WI38 (cell line): ENCODE results near the gene KCNN2.
A peak's percentile ranks its signal among the peaks of the same experiment; 100 is the strongest.

Source experiments
- H3K4me3 ChIP-seq: 2 replicates; pipeline ENCODE4 v1.5.1; 2011; ENCODE audit warnings: low read depth, mild to moderate bottlenecking, control low read depth, low read length
- CTCF ChIP-seq: IDR thresholded peaks from 2 replicates; pipeline ENCODE4 v1.5.1; 2012; ENCODE audit warnings: low read depth, mild to moderate bottlenecking, control low read depth, low read length

The KCNN2 gene

GRCh38 chr5:114435220-114435481 lies 73.3 kb downstream of the KCNN2 start:
- H3K4me3 ChIP-seq: no peak overlapping the region
- no peak for TF ChIP-seq CTCF

GRCh38 chr5:114435885-114436299 lies 74.0 kb downstream of the KCNN2 start:
- TF ChIP-seq CTCF: no peak
- no peak overlapping the region for H3K4me3 ChIP-seq

DNA sequence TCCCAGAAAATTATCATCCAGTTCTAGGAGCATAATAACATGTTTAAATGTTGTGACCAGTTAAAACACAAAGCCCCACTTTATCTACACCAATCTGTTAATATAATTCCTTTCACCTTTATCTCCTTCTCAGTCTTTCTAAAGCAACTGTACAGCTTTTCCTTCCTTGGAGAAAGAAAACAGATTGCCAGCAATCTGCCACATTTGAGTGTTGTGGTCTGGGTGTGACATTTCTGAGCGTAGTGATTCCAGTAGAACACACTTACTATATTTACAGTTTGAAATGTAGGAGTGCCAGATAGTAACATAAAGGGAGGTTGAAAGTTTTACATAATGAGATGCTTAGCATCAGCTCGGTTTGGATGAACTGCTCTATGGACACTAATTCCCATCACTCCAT lies 76.1 kb downstream of the KCNN2 start:
- H3K4me3 ChIP-seq: no peak overlapping the region
- TF ChIP-seq CTCF: no peak

- no peak overlapping the region for H3K4me3 ChIP-seq
- no peak for TF ChIP-seq CTCF
These were observed 76.6 kb downstream of the KCNN2 start for GRCh38 chr5:114438471-114438870.

GRCh38 chr5:114447084-114447773 lies 85.4 kb downstream of the KCNN2 start:
- no peak overlapping the region for H3K4me3 ChIP-seq

GRCh38 chr5:114448481-114448880 lies 86.6 kb downstream of the KCNN2 start:
- no peak for TF ChIP-seq CTCF
- no peak overlapping the region for H3K4me3 ChIP-seq

More at GRCh38 chr5:114447084-114447773, 85.4 kb downstream of the KCNN2 start:
- peak; percentile 14; the same call in 1 of the 2 replicates for TF ChIP-seq CTCF

GRCh38 chr5:114449860-114450421 lies 88.1 kb downstream of the KCNN2 start:
- H3K4me3 ChIP-seq: no peak overlapping the region
- peak; percentile 89 for TF ChIP-seq CTCF
